Activated CD8-positive, alpha-beta memory T cell treated with anti-CD3 and anti-CD28 coated beads, Interleukin-2, amount 50 U/mL, for 1 hour (primary cell): ENCODE results near the gene NDST3.
"Not testable (repeated sequence)": the region's sequence is repeated elsewhere in the genome, so short reads cannot be mapped to it uniquely, and the experiment has no call there.

ENCODE experiments used
- DNase-seq: peaks from one replicate; pipeline ENCODE4 v3.0.0-alpha.2; 2020; ENCODE audit errors: extremely low read depth

The NDST3 gene

DNA sequence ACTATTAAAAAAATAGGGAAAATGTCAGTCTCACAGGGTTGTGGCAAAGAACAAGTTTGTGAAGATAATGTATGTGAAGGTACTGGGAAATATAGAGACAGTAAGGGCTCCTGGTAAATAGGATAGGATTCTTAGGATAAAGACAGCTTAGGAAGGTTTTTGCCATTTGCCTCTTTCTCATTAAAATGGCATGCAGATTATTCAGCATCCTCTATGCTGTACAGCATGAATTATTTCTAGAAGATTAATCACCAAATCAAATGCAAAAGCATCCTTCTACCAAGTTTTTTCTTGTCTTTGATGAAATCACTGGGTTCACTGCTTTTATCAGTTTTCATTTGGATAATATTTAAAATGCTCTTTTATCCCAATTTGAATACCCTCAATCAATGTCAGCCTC lies 142.8 kb downstream of the NDST3 start:
- DNase-seq: no peak

GRCh38 chr4:118180776-118181175 lies 146.5 kb downstream of the NDST3 start:
- no peak for DNase-seq

DNA sequence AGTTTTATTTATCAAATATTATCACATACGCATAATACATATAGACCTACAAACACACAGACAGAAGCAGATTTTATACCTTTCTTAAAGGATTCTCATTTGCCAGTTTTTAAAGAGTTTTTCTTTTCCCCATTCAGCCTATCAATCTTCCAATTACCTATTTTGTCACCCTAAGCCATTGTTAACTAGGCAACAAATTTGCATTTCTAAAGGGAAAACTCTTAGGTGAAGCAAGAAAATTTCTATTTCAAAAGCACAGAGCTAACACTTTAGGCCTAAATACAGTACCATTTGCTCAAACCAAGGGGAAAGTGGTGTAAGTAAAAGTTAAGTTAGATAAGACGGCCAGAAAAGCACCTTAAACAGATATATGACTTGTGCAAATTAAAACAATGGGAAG lies 156.6 kb downstream of the NDST3 start:
- no peak for DNase-seq

DNA sequence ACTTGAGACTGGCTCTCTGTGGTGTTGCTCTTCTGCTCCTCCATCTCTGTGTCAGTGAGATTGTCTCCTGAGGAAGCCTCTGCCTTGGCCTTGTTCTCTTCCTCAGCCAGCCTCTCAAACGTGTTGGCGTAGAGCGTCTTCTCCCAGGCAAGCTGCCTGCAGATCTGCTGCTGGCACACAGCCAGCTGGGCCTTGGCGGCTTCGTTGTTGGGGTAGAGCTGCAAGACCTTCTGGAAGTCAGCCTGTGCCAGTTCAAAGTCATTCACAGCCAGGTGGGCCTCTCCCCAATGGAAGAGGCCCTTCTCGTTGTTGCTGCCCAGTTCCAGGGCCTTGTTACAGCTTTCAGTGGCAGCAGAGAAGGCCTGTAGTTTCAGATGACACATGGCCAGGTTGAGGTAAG lies 159.1 kb downstream of the NDST3 start:
- DNase-seq: no peak

- DNase-seq: no peak
Observed at GRCh38 chr4:118206627-118207026, 172.3 kb downstream of the NDST3 start.

DNA sequence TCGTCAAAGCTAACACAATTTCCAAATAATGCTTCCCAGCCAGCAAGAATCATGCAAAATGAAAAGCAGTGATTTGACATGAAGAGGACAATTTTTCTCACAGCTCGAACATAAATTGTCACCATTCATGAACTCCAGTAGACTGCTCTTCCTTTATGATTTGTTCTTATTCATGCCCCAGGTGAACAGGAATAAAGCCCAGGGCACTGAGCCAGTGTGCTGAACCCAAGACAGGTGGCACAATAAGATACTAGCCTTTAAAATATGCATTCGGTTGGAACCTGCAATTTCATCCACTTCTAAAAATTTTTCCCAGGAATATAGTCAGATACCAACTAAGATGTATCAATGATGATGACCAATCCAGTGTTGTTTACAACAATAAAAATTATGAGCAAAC lies 178.8 kb downstream of the NDST3 start:
- no peak for DNase-seq

- DNase-seq: no peak
Observed at GRCh38 chr4:118215826-118216225, 181.5 kb downstream of the NDST3 start.

GRCh38 chr4:118221227-118221800 lies 187.0 kb downstream of the NDST3 start:
- DNase-seq: no peak

- DNase-seq: no peak
Observed at GRCh38 chr4:118224243-118224829, 190.1 kb downstream of the NDST3 start.

DNA sequence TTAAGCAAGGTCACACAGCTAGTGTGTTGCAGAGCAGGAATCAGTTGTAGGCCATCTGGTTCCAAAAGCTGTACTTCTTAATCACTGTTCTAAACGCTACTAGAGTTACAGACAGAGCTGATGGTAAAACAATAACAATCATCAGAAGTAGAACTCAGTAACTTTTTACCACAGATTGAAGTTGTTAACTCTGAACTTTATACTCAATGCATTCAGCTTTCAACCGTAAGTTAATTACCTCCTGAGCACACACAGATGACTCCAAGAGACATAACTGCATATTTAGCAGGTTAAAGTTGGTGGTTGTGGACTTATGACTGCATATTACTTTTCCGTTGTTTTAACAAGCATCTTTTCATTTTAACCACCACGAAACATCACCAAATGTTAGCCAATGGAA lies 191.2 kb downstream of the NDST3 start:
- no peak for DNase-seq

DNA sequence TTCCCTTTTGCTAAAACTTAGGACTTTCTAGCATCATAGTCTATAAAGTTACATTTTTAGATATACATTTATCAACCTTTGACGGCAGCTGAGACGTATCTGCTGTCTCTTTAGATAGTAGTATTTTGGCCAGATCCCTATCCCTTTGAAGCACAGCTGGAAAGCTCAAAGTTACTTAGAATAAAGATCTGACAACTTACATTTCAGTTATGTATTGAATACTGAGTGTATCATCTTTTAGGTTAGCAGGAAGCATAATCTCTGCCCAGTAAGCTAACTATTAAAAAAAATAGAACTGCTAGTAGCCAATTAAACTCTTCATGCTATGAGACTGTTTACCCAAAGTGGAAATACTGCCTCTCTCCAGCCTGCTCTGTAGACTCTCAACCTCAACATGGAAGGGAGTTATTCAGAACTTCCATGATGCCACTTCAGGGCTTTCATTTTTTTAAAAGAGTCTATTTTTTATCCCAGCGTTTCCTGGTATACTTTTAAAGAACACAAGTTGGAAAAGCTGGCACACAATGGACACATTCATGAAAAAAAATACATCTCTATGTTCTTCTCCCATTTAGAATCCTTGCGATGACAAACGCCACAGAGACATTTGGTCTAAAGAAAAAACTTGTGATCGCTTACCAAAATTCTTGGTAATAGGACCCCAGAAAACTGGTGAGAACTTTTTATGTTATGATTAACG lies 192.2 kb downstream of the NDST3 start:
- no peak for DNase-seq

DNA sequence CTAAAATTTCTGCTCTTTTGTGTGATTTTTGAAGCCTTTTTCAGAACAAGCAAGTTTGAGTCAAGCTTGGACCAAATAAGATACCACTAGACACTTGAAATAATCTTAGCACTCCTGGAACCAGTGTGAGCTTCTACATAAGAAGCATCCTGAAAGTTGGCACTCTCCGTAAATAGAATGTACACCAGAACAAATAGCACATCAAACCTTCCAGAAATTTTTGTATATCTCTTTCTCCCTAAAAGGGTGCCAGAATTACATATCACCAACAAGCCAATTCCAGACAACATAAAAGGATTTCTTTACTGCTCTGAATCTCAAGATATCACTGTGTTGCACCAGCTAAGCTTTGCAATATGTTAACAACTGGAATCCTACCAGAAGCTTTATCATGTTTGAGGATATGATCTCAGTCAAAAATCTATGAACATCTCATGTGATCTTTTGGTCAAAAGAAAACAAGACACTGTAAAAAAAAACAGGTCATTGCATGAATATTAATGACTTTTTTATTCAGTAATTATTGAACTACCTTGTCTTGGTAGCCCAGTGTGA lies 201.4 kb downstream of the NDST3 start:
- DNase-seq: no peak

DNA sequence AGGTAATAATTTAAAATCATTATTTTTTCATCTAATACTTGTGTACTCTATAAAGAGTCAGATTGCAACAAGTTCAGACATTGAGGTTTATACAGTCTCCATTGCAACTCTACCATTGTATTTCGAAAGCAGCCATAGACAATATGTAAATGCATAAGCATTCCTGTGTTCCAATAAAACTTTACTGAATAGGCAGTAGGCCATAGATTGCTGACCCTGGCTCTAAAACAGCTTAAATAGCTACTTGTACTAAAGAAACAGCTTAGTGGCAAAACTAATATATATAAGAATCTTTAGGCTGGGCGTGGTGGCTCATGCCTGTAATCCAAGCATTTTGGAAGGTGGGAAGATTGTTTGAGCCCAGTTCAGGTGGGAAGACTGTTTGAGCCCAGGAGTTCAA lies 203.2 kb downstream of the NDST3 start:
- DNase-seq: no peak

- no peak for DNase-seq
Observed at GRCh38 chr4:118249890-118250289, 215.6 kb downstream of the NDST3 start.

GRCh38 chr4:118254368-118254767 lies 220.1 kb downstream of the NDST3 start:
- no peak for DNase-seq

DNA sequence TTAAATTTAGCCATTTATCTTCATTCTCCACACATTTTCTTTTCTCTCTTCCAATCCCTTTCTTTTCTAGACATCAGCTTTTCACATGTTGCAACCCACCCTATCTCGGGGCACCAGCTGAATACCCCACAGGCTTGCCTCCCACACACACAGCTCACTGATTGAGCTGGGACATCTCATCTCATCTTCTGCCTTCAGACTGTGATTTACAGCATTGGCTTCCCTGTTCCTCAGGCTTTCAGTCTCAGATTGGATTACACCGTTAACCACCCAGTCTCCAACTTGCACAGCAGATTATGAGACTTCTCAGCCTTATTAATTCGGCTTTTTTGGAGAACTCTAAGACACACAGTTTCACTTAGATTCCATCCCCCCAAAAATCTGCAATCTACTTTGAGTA lies 224.8 kb downstream of the NDST3 start:
- no peak for DNase-seq

DNA sequence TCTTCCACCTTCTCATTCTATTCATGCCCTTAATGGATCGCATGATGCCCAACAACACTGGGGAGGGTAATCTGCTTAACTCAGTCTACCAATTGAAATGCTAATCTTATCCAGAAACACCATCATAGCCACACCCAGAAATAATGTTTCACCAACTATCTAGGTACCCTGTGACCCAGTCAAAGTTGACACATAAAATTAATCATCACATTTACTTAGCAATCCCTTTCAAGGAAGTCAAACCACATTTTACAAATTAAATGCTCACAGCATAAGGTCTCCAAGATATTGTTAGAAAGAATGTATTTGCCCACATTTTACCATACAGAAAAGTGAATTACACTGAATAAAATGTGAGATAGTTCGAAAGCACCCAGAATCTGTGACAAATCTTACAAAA lies 226.0 kb downstream of the NDST3 start:
- DNase-seq: no peak

DNA sequence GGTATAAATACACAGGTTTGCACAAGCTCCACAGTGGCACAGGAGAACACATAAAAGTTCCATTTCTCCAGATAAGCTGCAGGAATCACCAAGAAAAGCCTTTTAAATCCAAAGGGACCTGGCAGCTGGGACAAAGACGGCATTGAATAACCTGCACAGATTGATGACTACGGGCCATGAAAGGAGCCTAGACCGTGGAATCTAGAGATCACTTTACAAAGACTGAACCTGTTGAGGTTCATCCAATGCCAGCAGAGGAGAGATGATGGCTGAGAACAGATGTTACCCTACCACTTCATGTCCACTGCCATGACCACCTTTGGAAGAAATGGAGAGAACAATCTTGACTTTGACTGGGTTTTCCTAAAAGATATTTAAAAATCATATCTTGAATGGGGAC lies 229.8 kb downstream of the NDST3 start:
- DNase-seq: no peak

GRCh38 chr4:118265312-118266144 lies 231.2 kb downstream of the NDST3 start:
- DNase-seq: no peak

- DNase-seq: not testable (repeated sequence)
Observed at GRCh38 chr4:118266145-118266496, 231.8 kb downstream of the NDST3 start.

GRCh38 chr4:118268780-118269179 lies 234.5 kb downstream of the NDST3 start:
- DNase-seq: no peak

DNA sequence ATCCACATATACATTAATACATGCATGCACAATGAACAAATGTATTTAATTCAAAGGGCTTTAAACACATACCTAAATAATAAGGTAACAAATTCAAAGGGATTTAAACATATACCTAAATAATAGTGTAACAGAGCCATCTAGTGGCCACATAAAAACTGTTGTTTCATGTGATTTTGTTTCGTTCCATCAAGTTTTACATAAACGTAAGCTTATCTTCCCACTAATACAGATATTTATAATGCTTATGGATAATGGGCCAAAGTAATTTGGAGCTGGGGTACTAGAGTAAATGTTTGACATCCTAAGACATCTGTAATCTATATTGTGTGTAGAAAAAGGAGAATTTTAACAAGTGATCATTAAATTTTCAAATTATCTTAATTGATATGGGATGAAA lies 236.2 kb downstream of the NDST3 start:
- no peak for DNase-seq
